HL-60 (cell line): ENCODE measurements around the gene CYP27C1.

Experiments used
- CTCF ChIP-seq: IDR thresholded peaks from one replicate; pipeline ENCODE4 v1.5.1; 2011; ENCODE audit warnings: low read length, control low read depth, inconsistent platforms; ENCODE audit not compliant: insufficient read depth
- POLR2AphosphoS5 ChIP-seq: IDR thresholded peaks from 2 replicates; pipeline ENCODE4 v1.6.1; 2012; ENCODE audit warnings: low read depth

GRCh38 chr2:127154396-127154795 is 65.7 kb downstream of the CYP27C1 start:
- TF ChIP-seq POLR2AphosphoS5 (no peak), CTCF (no peak)
